ES-I3 (cell line): ENCODE data around the gene CTBP2.

ENCODE experiments used
- H3K36me3 ChIP-seq: 2 replicates; pipeline ENCODE4 v1.6.1; 2013; ENCODE audit warnings: mild to moderate bottlenecking, low read length, control low read depth, moderate library complexity; ENCODE audit not compliant: insufficient read depth
- H3K4me1 ChIP-seq: 2 replicates; pipeline ENCODE4 v1.6.1; 2013; ENCODE audit warnings: mild to moderate bottlenecking, control low read depth, low read length; ENCODE audit not compliant: insufficient read depth
- H3K9ac ChIP-seq: 2 replicates; pipeline ENCODE4 v1.6.1; 2013; ENCODE audit warnings: low read depth, mild to moderate bottlenecking, low read length, moderate library complexity
- H3K9me3 ChIP-seq: 2 replicates; pipeline ENCODE4 v1.6.1; 2013; ENCODE audit warnings: mild to moderate bottlenecking, low read length, moderate library complexity; ENCODE audit not compliant: control insufficient read depth, insufficient read depth

Gene CTBP2

DNA sequence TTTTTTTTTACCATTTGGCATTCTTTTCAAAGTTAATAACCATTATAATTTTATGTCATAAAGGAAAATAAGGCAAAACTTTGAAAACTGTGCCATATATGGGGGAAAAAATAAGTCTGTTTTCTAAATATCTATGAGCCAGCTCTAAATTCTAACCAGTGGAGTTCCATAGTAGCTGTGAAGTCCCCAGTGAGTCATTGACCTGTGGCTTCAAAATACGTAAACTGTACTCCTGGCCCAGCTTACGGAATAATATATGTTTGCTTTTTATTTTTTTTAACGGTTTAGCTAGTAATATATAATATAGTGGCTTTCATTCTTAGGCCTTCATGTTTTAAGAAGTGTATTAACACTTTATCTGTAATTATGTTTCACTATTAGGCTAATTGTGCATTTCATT lies 197.9 kb downstream of the CTBP2 start:
- 0 out of 2 replicates have a peak, but pooled peaks cover 3% of the 10 kb centered on the region for H3K4me1 ChIP-seq
- no peaks in the 10 kb centered on the region for H3K36me3 ChIP-seq
- no peak overlapping the region for H3K9ac ChIP-seq
- H3K9me3 ChIP-seq = no peaks in the 10 kb centered on the region

DNA sequence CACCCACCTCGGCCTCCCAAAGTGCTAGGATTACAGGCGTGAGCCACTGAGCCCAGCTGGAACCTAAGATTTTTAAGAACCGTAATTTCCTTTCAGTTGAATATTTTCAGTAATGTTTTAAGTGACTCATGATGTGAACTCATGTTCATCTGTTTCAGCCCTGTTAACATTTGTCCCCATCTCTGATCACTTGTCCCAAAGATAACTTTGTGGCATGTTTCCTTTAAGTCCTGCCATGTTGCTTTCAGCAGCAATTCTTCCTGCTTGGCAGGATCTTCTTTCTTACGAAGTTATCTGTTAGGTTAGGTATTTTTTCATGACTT lies 199.2 kb downstream of the CTBP2 start:
- Histone ChIP-seq H3K4me1 (0 out of 2 replicates have a peak, but pooled peaks cover 3% of the 10 kb centered on the region), H3K36me3 (no peaks in the 10 kb centered on the region), H3K9ac (no peak overlapping the region), H3K9me3 (no peaks in the 10 kb centered on the region)

DNA sequence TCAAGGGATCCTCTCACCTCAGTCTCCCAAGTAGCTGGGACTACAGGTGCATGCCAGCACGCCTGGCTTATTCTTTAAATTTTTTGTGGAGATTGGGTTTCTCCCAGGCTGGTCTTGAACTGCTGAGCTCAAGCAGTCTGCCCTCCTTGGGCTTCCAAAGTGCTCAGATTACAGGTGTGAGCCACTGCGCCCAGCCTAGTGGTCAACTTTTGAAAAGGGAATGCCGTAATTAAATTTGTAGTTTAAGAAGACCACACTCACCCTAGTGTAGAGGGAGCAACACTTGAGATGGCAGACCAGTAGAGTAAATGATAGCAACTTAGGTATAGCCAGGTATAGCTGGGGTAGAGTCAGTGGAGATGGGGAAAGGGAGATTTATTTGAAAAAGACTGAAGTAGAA lies 200.8 kb downstream of the CTBP2 start:
- no peaks in the 10 kb centered on the region for H3K9me3 ChIP-seq
- H3K36me3 ChIP-seq = no peaks in the 10 kb centered on the region
- 0 out of 2 replicates have a peak, but pooled peaks cover 3% of the 10 kb centered on the region for H3K4me1 ChIP-seq
- H3K9ac ChIP-seq = no peak overlapping the region

DNA sequence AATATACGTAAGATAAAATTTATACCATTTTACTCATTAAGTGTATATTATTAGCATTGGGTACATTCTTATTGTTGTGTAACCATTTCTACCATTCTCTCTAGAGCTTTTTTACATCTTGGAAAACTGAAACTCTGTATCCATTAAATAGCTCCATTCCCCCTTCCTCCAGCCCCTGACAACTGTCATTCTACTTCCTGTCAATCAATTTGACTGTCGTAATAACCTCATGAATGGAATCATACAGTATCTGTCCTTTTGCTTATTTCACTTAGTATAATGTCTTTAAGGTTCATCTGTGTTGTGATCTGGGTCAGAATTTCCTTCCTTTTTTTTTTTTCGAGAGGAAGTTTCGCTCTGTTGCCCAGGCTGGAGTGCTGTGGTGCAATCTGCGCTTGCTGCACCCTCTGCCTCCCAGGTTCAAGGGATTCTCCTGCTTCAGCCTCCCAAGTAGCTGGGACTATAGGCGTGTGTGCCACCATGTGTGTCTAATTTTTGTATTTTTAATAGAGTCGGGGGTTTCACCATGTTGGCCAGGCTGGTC lies 202.9 kb downstream of the CTBP2 start:
- Histone ChIP-seq H3K36me3 (no peaks in the 10 kb centered on the region), H3K9ac (no peak overlapping the region), H3K9me3 (no peaks in the 10 kb centered on the region), H3K4me1 (peaks cover 8% of the 10 kb centered on the region)

DNA sequence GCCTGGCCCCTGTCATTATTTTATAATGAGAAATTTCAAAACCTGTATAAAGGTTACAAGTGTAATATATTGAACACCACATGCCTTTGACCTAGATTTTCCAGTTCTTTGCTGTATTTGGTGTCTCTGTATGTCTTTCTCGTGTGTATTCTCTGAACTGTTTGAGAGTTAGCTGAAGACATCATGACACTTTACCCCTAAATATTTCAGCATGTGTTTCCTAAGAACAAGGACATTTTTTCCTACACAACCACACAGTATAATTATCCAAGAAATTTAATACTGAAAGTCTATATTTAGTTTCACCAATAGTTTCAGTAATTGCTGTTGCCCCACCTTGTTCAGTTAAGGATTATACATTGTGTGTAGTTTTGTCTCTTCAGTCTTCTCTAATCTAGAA lies 203.6 kb downstream of the CTBP2 start:
- H3K4me1 ChIP-seq = peaks cover 12% of the 10 kb centered on the region
- no peaks in the 10 kb centered on the region for H3K36me3 ChIP-seq
- no peaks in the 10 kb centered on the region for H3K9me3 ChIP-seq
- H3K9ac ChIP-seq = no peak overlapping the region

DNA sequence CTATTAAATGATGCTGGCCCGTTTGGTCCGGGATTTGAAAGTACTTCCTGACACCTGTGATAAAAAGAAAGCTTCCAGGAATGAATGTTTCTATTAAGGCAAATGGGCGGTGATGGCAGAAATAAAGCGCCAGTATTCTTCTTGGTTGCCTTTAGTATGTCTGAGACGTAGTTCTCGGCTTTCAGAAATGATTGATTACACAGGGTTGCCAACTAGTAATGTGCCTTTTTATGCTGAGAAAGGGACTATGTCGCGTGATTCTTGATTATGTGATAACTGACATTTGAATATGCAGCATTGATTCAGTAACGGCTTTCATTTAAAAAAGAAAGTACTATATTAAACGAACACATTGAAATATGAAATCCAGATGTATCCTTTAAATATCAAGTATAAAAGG lies 204.5 kb downstream of the CTBP2 start:
- Histone ChIP-seq H3K9ac (no peak overlapping the region), H3K36me3 (no peaks in the 10 kb centered on the region), H3K9me3 (no peaks in the 10 kb centered on the region), H3K4me1 (peaks cover 12% of the 10 kb centered on the region)

DNA sequence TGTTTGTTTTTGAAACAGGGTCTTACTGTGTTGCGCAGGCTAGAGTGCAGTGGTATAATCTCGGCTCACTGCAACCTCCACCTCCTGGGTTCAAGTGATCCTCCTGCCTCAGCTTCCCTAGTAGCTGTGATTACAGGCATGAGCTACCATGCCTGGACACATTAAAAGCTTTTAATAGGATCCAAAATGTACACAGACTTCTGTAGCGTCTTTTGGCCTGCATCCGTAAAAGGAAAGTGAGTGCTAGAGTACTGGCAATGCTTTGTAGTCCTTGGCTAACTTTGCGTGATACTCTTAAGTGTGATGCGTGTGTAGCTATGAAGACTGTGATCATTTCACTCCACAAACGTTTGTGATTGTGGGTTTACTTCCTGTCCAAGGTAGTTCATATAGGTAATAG lies 205.1 kb downstream of the CTBP2 start:
- no peak overlapping the region for H3K9ac ChIP-seq
- no peaks in the 10 kb centered on the region for H3K36me3 ChIP-seq
- H3K4me1 ChIP-seq = peaks cover 12% of the 10 kb centered on the region
- H3K9me3 ChIP-seq = no peaks in the 10 kb centered on the region

DNA sequence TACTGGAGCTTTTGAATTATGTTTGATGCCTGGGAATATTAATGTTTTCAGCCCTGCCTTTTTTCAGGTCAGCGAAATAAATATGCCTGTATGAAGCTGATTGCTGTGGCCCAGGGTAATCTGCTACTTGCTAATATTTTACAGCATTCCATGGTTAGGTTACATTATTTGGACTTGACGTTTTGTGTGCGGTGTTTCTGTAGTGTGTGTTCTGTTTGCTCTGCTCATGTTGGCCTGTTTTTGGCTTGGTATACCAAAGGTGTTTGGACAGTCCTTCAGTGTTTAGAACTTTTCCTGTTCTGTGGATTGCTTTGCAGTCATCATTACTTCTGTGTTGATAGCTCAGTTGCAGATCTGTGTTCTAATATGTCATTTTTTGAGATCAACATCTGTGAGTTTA lies 206.9 kb downstream of the CTBP2 start:
- Histone ChIP-seq H3K4me1 (peaks cover 9% of the 10 kb centered on the region), H3K36me3 (no peaks in the 10 kb centered on the region), H3K9ac (no peak overlapping the region), H3K9me3 (no peaks in the 10 kb centered on the region)

DNA sequence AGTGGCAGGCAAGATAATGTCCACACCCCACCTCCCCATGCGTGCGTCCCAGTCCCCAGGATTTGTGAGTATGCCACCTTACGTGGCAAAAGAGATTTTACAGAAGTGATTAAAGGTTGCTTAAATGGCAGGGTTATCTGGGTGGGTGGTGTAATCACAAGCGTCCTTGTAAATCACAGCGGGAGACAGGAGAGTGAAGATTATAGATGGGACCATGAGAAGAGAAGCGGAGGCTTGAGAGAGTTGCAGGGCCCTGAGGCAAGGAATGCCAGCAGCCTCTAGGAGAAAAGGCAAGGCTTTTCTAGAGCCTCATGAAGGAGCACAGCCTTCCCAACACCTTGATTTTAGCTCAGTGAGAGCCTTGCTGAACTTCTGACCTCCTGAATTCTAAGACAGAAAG lies 208.2 kb downstream of the CTBP2 start:
- peaks cover 9% of the 10 kb centered on the region for H3K4me1 ChIP-seq
- H3K36me3 ChIP-seq = no peaks in the 10 kb centered on the region
- H3K9me3 ChIP-seq = no peaks in the 10 kb centered on the region
- H3K9ac ChIP-seq = no peak overlapping the region

DNA sequence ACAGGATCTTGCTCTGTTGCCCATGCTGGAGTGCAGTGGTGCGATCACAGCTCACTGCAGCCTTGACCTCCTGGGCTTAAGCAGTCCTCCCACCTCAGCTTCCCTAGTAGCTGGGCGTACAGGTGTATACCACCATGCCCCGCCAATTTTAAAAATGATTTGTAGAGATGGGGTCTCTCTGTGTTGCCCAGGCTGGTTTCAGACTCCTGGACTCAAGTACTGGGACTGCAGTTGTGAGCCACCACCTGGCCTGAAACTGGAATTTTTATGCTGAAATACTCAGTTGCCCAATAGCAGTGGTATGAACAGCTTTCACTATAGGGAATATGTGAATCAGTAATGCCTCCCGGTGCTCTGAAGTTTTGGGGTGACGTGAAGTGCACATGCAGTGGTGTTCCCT lies 210.8 kb downstream of the CTBP2 start:
- Histone ChIP-seq H3K36me3 (no peaks in the 10 kb centered on the region), H3K9ac (no peak overlapping the region), H3K9me3 (no peaks in the 10 kb centered on the region), H3K4me1 (peaks cover 19% of the 10 kb centered on the region)

DNA sequence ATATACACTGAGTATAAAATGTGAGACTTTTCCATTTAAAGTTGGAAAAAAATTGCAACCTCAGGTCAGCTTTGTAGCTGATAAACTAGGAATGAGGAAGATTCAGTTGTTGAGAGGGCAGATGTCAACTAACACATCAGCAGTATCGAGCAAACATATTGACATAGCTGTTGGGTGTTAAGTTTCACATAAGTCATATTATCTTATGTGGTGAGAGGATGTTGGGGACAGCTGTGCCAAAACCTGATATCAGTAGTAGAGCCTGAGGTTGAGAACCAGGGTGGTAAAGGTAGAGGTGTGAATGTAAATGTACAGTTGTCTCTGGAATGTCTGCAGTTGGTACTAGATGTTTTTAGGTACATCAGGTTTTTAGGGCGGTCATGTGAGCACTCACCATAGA lies 213.4 kb downstream of the CTBP2 start:
- peaks cover 24% of the 10 kb centered on the region for H3K4me1 ChIP-seq
- no peaks in the 10 kb centered on the region for H3K36me3 ChIP-seq
- H3K9me3 ChIP-seq = no peaks in the 10 kb centered on the region
- no peak overlapping the region for H3K9ac ChIP-seq

DNA sequence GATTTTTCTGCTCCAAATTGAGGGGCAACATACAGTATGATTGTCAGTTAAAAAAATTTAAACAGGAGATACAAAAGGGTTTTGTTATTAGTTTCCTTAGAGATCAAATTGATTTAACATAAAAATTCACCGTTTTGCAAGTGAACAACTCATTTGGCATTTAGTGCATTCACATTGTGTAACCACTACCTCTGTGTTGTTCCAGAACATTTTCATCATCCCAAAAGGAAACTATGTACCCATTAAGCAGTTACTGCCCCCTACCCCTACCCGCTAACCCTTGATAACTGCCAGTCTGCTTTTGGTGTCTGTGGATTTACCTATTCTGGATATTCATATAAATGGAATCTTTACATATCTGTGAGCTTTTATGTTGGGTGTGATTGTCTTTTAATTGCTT lies 215.4 kb downstream of the CTBP2 start:
- peaks cover 23% of the 10 kb centered on the region for H3K4me1 ChIP-seq
- H3K9me3 ChIP-seq = no peaks in the 10 kb centered on the region
- H3K9ac ChIP-seq = no peak overlapping the region
- no peaks in the 10 kb centered on the region for H3K36me3 ChIP-seq

DNA sequence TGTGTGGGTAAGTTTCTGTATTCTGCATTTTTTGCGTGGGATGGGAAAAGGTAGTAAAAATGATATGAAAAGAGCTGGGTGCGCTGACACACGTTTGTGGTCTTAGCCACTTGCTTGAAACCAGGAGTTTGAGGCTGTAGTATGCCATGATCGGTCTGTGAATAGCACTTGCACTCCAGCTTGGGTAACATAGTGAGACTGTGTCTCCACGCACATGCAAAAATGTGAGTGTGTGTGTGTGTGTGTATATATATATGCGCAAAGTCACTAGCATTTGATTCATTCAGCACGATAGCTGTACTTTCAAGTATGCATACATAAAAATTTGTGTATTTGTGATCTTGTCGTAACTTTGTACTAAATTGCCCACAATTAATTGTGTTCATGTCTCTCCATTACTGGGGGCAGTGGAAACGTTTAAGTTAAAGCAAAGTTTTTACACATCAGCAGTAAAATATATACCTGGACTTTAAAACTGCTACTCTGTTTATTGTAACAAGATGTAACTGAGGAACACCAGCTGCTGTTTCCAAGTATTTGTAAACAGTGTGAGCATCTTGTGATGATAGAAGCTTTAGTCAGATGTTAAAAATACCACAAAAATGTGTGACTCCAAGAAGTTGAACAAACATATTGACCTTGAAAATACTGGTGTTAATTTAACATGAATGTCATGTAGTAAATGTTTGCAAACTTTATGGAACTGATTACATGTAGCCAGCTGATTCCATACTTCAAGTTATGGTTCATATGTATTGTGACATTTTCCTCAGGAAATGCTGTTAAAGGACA lies 216.9 kb downstream of the CTBP2 start:
- peaks cover 23% of the 10 kb centered on the region for H3K4me1 ChIP-seq
- H3K9ac ChIP-seq = no peak overlapping the region
- H3K9me3 ChIP-seq = no peaks in the 10 kb centered on the region
- no peaks in the 10 kb centered on the region for H3K36me3 ChIP-seq

DNA sequence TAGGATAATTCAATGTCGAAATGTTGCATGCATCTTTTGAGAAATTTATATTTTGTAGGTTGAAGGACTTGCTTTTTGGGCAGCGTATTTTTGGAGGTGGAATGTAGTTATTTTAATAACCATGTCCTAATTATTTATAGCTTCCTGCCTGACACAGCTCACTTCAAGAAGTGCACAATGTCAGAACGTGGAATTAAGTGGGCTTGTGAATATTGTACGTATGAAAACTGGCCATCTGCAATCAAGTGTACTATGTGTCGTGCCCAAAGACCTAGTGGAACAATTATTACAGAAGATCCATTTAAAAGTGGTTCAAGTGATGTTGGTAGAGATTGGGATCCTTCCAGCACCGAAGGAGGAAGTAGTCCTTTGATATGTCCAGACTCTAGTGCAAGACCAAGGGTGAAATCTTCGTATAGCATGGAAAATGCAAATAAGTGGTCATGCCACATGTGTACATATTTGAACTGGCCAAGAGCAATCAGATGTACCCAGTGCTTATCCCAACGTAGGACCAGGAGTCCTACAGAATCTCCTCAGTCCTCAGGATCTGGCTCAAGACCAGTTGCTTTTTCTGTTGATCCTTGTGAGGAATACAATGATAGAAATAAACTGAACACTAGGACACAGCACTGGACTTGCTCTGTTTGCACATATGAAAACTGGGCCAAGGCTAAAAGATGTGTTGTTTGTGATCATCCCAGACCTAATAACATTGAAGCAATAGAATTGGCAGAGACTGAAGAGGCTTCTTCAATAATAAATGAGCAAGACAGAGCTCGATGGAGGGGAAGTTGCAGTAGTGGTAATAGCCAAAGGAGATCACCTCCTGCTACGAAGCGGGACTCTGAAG lies 217.8 kb downstream of the CTBP2 start:
- Histone ChIP-seq H3K36me3 (no peaks in the 10 kb centered on the region), H3K4me1 (peaks cover 23% of the 10 kb centered on the region), H3K9me3 (no peaks in the 10 kb centered on the region), H3K9ac (no peak overlapping the region)

DNA sequence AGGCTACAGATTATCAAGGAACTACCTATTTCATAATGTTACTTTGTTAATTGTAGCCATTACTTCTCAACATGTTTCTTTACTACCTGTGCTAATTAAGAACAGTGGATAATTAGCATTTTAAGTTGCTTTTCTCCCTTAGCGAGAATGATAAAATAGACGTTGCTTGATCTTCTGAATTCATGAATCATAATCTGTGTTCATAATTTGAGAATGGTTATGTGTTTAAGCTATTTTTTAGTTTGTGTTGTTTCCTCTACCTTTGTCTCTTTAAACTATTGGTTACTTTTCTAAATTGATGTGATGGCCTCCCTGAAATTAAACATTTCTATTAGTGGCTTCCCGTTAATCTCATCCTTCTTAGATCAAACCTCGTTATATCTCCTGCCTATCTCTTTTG lies 218.5 kb downstream of the CTBP2 start, which contains the start of gene ZRANB1:
Gene ZRANB1, plus strand, starts transcription at position 301 of the 400 bp plus-strand sequence. CDS start 371 bp downstream, outside the sequence.
- Histone ChIP-seq H3K4me1 (peaks cover 23% of the 10 kb centered on the region), H3K9ac (no peak within 1 kb of the TSS), H3K9me3 (no peaks in the 10 kb centered on the region)

More for the DNA sequence above, 218.5 kb downstream of the CTBP2 start, which contains the start of gene ZRANB1:
- no peaks in the 10 kb centered on the region for H3K36me3 ChIP-seq
